GM10248 (cell line): ENCODE measurements around the gene SRRM3.
"Not testable (repeated sequence)": the region's sequence is repeated elsewhere in the genome, so short reads cannot be mapped to it uniquely, and the experiment has no call there.

Experiments used
- CTCF ChIA-PET: fragments of 300-600 bp; sonication (Branson Sonifier 250); formaldehyde crosslinking; extraction: SDS; loops from one replicate; lab custom pipeline; 2021; ENCODE audit warnings: antibody characterized with exemption; lab: Yijun Ruan, JAX
- POLR2A ChIA-PET: fragments of 350-650 bp; sonication (Branson Sonifier 250); formaldehyde crosslinking; extraction: SDS; loops from one replicate; lab custom pipeline; 2020; ENCODE audit warnings: antibody characterized with exemption; lab: Yijun Ruan, JAX
- DNase-seq: peaks from one replicate; pipeline ENCODE4 v3.0.0; 2012; ENCODE audit errors: extremely low spot score
- TF ChIP-seq, protein P1 (sequence below): IDR thresholded peaks from 2 replicates; pipeline ENCODE4 v1.5.1; 2012; ENCODE audit warnings: mild to moderate bottlenecking, low read depth; ENCODE audit errors: extremely low read depth, missing control alignments, control extremely low read depth

SRRM3 gene

DNA sequence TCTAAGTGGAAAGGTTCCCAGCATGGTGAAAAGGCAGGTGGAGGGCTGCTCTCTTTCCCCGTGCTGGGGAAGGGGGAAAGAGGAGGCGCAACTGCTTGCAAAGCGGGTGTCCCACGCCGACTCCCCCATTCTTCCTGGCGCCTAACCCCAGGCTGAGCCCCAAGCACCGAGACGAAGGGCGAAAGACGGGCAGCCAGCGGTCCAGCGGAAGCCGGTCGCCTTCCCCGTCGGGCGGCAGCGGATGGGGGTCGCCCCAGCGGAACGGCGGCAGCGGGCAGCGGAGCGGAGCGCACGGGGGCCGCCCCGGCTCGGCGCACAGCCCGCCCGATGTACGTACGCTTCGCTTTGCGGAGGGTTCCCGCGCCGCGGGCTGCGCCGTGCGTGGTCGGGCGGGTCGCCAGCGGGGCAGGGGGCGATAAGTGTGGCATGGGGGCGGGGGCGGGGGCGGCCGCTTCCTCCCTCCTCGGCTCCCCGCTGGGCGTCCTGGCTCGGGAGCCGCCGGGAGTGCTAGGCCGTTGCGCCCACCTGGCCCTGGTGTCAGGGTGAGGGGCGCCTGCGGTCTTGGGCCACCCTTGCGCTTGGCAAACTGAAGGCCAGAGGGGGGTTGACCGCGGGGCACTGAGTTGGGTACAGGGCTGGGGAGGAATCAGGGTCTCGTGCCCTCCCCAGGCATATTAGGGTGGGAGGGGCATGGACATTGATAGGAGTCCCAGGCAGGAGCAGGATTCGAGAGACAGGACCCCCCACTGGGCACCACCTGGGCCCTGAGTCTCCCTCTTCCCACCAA is 65.6 kb downstream of the SRRM3 start:
- CTCF ChIA-PET: interaction anchor here (3.7 kb wide), 1 partner anchor 46 kb away, joined by 15 read pairs; no protein-coding TSS in a partner anchor
- TF ChIP-seq, protein P1, sequence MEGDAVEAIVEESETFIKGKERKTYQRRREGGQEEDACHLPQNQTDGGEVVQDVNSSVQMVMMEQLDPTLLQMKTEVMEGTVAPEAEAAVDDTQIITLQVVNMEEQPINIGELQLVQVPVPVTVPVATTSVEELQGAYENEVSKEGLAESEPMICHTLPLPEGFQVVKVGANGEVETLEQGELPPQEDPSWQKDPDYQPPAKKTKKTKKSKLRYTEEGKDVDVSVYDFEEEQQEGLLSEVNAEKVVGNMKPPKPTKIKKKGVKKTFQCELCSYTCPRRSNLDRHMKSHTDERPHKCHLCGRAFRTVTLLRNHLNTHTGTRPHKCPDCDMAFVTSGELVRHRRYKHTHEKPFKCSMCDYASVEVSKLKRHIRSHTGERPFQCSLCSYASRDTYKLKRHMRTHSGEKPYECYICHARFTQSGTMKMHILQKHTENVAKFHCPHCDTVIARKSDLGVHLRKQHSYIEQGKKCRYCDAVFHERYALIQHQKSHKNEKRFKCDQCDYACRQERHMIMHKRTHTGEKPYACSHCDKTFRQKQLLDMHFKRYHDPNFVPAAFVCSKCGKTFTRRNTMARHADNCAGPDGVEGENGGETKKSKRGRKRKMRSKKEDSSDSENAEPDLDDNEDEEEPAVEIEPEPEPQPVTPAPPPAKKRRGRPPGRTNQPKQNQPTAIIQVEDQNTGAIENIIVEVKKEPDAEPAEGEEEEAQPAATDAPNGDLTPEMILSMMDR: no peak
- POLR2A ChIA-PET: no interaction called here
- DNase-seq: no peak

DNA sequence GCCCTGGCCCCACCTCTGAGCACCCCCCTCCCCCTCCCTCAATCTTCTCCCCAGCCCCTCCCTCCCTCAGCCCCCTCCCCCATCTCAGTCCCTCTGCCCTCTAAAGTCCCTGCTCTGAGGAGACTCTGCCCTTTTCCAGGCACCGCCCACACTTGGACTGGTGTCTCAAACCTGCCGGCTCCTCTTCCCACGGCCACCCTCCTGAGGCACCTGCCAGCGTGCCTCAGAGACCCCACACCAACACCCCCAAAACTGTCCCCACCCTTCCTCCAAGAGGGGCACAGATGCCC is 66.1 kb downstream of the SRRM3 start:
- no peak for DNase-seq
- CTCF ChIA-PET: interaction anchor here (1.4 to 3.7 kb wide), 2 partner anchors 46 to 90 kb away, joined by 7 to 15 read pairs; no protein-coding TSS in a partner anchor
- POLR2A ChIA-PET: no interaction called here

DNA sequence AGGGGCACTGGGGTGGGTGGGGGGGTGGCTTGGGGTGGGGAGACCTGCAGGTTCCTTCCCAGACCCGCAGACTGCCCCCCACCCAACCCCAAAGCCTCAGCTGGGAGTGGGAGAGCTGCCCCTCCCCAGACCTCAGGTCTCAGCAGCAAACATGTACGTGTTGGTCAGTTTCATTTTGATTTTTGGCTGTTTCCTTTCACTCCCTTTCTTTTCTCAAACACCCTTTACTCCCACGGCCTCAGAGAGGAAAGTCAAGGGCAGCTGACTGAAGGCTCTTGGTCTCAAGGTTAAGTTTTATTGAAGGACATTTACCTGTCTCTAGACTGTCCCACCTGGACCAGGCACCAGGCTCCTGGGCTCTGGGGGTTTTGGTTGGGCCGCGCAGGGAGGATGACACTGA is 66.7 kb downstream of the SRRM3 start:
- TF ChIP-seq, protein P1: no peak
- CTCF ChIA-PET: interaction anchor here (1.4 to 3.7 kb wide), 2 partner anchors 45 to 90 kb away, joined by 7 to 15 read pairs; no protein-coding TSS in a partner anchor
- POLR2A ChIA-PET: no interaction called here
- no peak for DNase-seq

More for the DNA sequence above, 66.1 kb downstream of the SRRM3 start:
- TF ChIP-seq, protein P1: no peak

DNA sequence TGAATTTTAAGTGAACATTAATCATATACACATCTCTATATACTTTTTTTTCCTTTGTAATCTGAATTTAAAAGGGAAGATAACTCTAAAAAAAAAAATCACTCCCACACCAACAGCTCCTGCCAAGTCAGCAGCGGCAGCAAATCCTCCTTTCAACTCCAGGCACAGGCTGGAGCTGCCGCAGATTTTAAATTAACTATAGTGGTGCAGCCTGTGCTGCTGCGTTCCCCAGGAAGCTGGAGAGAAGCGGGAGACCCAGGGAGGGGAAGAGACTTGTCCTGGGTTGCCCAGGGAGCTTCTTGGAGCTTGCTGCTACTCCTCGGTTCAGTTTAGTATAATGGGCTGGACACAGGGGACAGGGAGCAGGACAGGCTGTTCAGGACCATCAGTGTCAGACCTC is 68.2 kb downstream of the SRRM3 start:
- CTCF ChIA-PET: interaction anchor here (0.9 to 3.7 kb wide), 6 partner anchors 15 to 92 kb away, joined by 3 to 15 read pairs (median 4); no protein-coding TSS in a partner anchor
- DNase-seq: no peak
- POLR2A ChIA-PET: interaction anchor here (1.3 kb wide), 1 partner anchor 32 kb away, joined by 3 read pairs; the partner anchor contains the start of gene HSPB1
- TF ChIP-seq, protein P1: no peak

DNA sequence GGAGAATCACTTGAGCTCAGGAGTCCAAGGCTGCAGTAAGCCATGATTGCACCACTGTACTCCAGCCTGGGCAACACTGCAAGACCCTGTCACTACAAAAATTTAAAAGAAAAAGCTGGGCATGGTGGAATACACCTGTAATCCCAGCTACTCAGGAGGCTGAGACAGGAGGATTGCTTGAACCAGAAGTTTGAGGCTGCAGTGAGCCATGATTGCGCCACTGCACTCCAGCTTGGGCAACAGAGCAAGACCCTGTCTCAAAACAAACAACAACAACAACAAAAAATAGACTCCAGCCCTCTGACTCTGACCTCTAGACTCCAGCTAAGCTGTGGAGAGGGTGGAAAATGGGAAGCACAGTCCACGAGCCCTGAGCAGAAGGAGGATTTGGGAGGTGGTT is 69.7 kb downstream of the SRRM3 start:
- not testable (repeated sequence) for DNase-seq
- CTCF ChIA-PET: interaction anchor here (1.2 to 6.1 kb wide), 6 partner anchors 9 to 93 kb away, joined by 3 to 42 read pairs (median 6); no protein-coding TSS in a partner anchor
- POLR2A ChIA-PET: interaction anchor here (1.3 kb wide), 1 partner anchor 31 kb away, joined by 3 read pairs; the partner anchor contains the start of gene HSPB1

DNA sequence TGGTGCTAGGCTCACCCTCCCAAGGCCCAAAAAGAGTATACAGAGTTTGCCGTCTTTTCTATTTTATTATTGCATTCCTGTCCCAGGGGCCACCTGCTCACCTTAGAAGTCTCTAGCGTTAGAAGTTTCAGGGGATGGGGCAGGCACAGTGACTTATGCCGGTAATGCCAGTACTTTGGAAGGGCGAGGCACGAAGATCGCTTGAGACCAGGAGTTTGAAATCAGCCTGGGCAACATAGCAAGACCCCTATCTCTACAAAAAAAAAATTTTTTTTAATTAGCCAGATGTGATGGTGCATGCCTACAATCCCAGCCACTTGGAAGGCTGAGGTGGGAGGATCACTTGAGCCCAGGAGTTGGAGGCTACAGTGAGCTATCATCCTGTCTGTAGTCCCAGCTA is 70.4 kb downstream of the SRRM3 start:
- POLR2A ChIA-PET: no interaction called here
- CTCF ChIA-PET: interaction anchor here (0.8 to 6.1 kb wide), 3 partner anchors 9 to 41 kb away, joined by 3 to 42 read pairs (median 6); no protein-coding TSS in a partner anchor
- TF ChIP-seq, protein P1: no peak
- DNase-seq: no peak
